GM13977 (cell line): Measurements from ENCODE around the gene DPF1.
A peak's percentile ranks its signal among the peaks of the same experiment; 100 is the strongest.

Experiments used
- DNase-seq: peaks from one replicate; pipeline ENCODE4 v3.0.0; 2012; ENCODE audit warnings: low spot score
- CTCF ChIP-seq: IDR thresholded peaks from 2 replicates; pipeline ENCODE4 v1.5.1; 2012; ENCODE audit warnings: mild to moderate bottlenecking, control low read depth; ENCODE audit not compliant: insufficient read depth; ENCODE audit errors: extremely low read depth, missing control alignments
- in situ Hi-C: fragments of 300-500 bp; cut with MboI; formaldehyde crosslinking; loops from one replicate; pipeline ENCODE4 v1.12.0; 2022; ENCODE audit warnings: low sequenced_read_pairs, low pct_unique_long_range_greater_than_20kb, mixed read lengths, inconsistent platforms; ENCODE audit not compliant: unreplicated experiment

Gene DPF1

DNA sequence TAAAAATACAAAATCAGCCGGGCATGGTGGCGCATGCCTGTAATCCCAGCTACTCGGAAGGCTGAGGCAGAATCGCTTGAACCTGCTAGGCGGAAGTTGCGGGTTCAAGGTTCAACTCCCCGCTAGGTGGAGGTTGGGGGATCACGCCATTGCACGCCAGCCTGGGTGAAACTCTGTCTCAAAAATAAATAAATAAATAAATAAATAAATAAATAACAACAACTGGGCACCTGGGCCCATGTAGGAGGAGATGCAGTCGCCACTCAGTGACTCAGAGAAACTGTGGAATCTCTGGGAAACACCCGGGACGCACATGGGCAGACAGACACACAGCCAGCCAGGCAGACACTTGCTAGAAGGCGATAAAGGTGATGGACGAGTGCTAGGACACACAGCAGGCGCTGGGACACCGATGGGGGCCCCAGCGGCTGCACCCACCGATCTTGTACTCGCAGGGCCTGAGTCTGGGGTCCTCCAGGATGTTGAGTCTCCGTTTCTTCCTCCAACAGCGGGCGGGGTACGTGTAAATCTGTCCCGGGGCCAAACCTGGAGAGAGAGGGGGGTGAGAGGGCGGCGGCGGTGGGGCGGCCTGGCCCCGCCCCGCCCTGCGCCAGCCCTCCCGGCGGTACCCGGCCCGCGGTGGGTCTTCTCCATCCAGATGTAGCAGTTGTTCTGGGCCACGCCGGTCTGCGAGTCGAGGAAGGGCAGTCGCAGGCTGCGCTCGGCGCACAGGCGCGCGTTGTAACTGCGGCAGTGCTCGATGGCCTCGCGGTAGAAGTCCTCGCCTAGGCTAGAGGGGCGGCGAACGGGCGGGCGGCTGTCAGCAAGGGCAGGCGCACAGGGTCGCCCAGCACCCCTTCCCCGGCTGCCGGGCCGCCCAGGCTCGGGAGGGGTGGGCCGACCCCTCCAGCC, 1.8 kb downstream of the DPF1 start:
- in situ Hi-C loops = no loop called here
- TF ChIP-seq CTCF = no peak
- no peak for DNase-seq

GRCh38 chr19:38221421-38221820, 2.6 kb downstream of the DPF1 start:
- DNase-seq = no peak
- in situ Hi-C loops = no loop called here
- TF ChIP-seq CTCF = no peak

DNA sequence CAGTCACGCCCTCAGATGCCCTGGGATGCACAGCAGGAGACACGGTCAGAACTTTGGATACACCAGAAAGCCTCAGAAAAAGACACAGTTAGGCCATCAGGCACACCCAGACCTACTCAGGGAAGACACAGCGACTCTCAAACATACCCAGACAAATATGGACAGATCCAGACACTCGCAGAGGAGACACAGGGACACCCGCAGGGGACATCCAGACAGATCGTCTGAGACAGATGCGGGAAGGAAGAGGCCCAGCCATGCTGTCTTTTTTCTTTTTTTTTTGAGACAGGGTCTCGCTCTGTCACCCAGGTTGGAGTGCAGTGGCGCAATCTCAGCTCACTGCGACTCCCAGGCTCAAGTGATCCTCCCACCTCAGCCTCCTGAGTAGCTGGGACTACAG, 4.8 kb downstream of the DPF1 start:
- no peak for DNase-seq
- TF ChIP-seq CTCF = no peak
- in situ Hi-C loops = no loop called here

DNA sequence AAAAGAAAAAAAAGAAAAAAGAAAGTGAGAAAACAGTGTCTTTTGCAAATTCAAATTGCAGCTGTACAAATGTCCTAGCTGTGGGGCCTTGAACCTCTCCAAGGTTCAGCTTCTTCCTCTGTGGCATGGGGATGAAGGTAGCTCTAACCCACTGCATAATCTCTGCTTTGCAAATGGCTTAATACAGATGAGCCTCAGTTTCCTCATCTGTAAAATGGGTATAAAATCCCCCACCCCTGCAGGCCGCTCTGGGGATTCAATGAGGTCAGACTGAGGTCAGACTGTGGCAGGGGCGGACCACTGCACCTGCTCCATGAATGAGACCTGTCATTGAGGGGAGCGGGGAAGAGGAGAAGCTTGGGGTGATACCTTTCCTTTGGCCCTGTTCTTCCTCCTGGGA, 5.8 kb downstream of the DPF1 start:
- in situ Hi-C loops = no loop called here
- no peak for TF ChIP-seq CTCF

GRCh38 chr19:38216785-38217641, 7.0 kb downstream of the DPF1 start:
- in situ Hi-C loops = no loop called here
- DNase-seq = no peak
- no peak for TF ChIP-seq CTCF

More for the DNA sequence above, 5.8 kb downstream of the DPF1 start:
- DNase-seq = no peak

GRCh38 chr19:38213911-38214625, 10.0 kb downstream of the DPF1 start:
- in situ Hi-C loops = no loop called here
- peak; percentile 70 for DNase-seq
- no peak for TF ChIP-seq CTCF
